Muscle of leg (tissue), 11 donors: ENCODE data around the gene PTN. TPM values are rescaled to one million over a fixed set of nuclear protein-coding genes. Genes with fewer than 3 reads are reported as not detected.
"Not testable (repeated sequence)": the region's sequence is repeated elsewhere in the genome, so short reads cannot be mapped to it uniquely, and the experiment has no call there.

Experiments used
- DNase-seq: peaks from one replicate; pipeline ENCODE4 v3.0.0; 2013
- H3K27ac ChIP-seq: one replicate; pipeline ENCODE4 v1.5.1; 2013; ENCODE audit warnings: mild to moderate bottlenecking, low read length, control low read depth
- H3K27me3 ChIP-seq: one replicate; pipeline ENCODE4 v1.6.1; 2013; ENCODE audit warnings: low read length; ENCODE audit not compliant: control insufficient read depth, insufficient read depth
- H3K36me3 ChIP-seq: one replicate; pipeline ENCODE4 v1.6.1; 2013; ENCODE audit warnings: low read length; ENCODE audit not compliant: control insufficient read depth, insufficient read depth
- H3K4me1 ChIP-seq: one replicate; pipeline ENCODE4 v1.6.1; 2013; ENCODE audit warnings: low read length; ENCODE audit not compliant: control insufficient read depth, insufficient read depth
- H3K4me3 ChIP-seq: one replicate; pipeline ENCODE4 v1.5.1; 2013; ENCODE audit warnings: low read length, control low read depth
- H3K9me3 ChIP-seq: replicated peaks from 2 replicates; pipeline ENCODE4 v1.6.1; 2013; ENCODE audit warnings: low read depth, low read length; ENCODE audit not compliant: control insufficient read depth
- WGBS: methylation state at CpG from one replicate; pipeline ENCODE4 v1.1.5; 2013; ENCODE audit warnings: missing lambda C conversion rate; ENCODE audit not compliant: insufficient coverage; 5-methylcytosine and 5-hydroxymethylcytosine counted together
- polyA plus RNA-seq, 8 donors: library from polyadenylated mRNA; unstranded; fragments of 120-200 nt; gene quantifications; one replicate each; pipeline versions ENCODE4 v1.2.1 to v1.2.3, GENCODE V29; 2013; ENCODE audit warnings: inconsistent platforms in 1 of 8, low replicate concordance in 1 of 8; ENCODE audit not compliant: insufficient read length in 8 of 8, insufficient read depth in 1 of 8
- total RNA-seq: library from RNA; stranded (reverse); fragments of 120-200 nt; gene quantifications from one replicate; pipeline ENCODE4 v1.2.4, GENCODE V29; 2013

PTN gene
- total and polyA plus RNA-seq, 9 donors, result 61.2 to 189 (median 91.1) TPM

- Histone ChIP-seq H3K36me3 (no peaks in the 10 kb centered on the region), H3K27me3 (no peaks in the 10 kb centered on the region), H3K9me3 (no peaks in the 10 kb centered on the region), H3K4me3 (no peak overlapping the region), H3K27ac (no peak overlapping the region), H3K4me1 (no peaks in the 10 kb centered on the region)
- DNase-seq, result no peak
Observed at GRCh38 chr7:137206770-137207169, 136.8 kb downstream of the PTN start.

GRCh38 chr7:137204246-137204645, 139.3 kb downstream of the PTN start:
- no peak overlapping the region for H3K4me3 ChIP-seq
- DNase-seq, result peak; percentile 53
- no peaks in the 10 kb centered on the region for H3K4me1 ChIP-seq
- H3K27ac ChIP-seq, result no peak overlapping the region
- H3K9me3 ChIP-seq, result no peaks in the 10 kb centered on the region
- no peaks in the 10 kb centered on the region for H3K27me3 ChIP-seq
- H3K36me3 ChIP-seq, result no peaks in the 10 kb centered on the region
- 39% methylated on average over 2 of the region's 4 CpGs for WGBS

GRCh38 chr7:137203351-137203750, 140.2 kb downstream of the PTN start:
- Histone ChIP-seq H3K4me3 (no peak overlapping the region), H3K9me3 (no peaks in the 10 kb centered on the region), H3K4me1 (no peaks in the 10 kb centered on the region), H3K27me3 (no peaks in the 10 kb centered on the region), H3K36me3 (no peaks in the 10 kb centered on the region), H3K27ac (no peak overlapping the region)
- no CpG with 5 or more reads among the region's 1 CpG for WGBS
- peak; percentile 67 for DNase-seq

GRCh38 chr7:137196648-137197047, 146.9 kb downstream of the PTN start:
- Histone ChIP-seq H3K4me1 (no peaks in the 10 kb centered on the region), H3K9me3 (no peaks in the 10 kb centered on the region), H3K27me3 (no peaks in the 10 kb centered on the region), H3K4me3 (no peak overlapping the region), H3K36me3 (no peaks in the 10 kb centered on the region), H3K27ac (no peak overlapping the region)
- WGBS, result no CpG with 5 or more reads among the region's 1 CpG
- no peak for DNase-seq

- WGBS, result no CpG with 5 or more reads among the region's 2 CpGs
- no peak for DNase-seq
- H3K9me3 ChIP-seq, result no peaks in the 10 kb centered on the region
Observed at GRCh38 chr7:137195996-137196395, 147.5 kb downstream of the PTN start.

GRCh38 chr7:137181619-137182018, 161.9 kb downstream of the PTN start:
- not testable (repeated sequence) for H3K27ac ChIP-seq, H3K4me3 ChIP-seq, DNase-seq, H3K4me1 ChIP-seq, H3K36me3 ChIP-seq, H3K9me3 ChIP-seq, H3K27me3 ChIP-seq
- 100% methylated on average over 8 of the region's 25 CpGs for WGBS

More at GRCh38 chr7:137195996-137196395, 147.5 kb downstream of the PTN start:
- no peaks in the 10 kb centered on the region for H3K36me3 ChIP-seq
- no peak overlapping the region for H3K4me3 ChIP-seq
- no peaks in the 10 kb centered on the region for H3K4me1 ChIP-seq
- no peak overlapping the region for H3K27ac ChIP-seq
- H3K27me3 ChIP-seq, result no peaks in the 10 kb centered on the region
